HCT116 (cell line): ENCODE results near the gene ZBTB7C. TPM values are rescaled to one million over a fixed set of nuclear protein-coding genes. Genes with fewer than 3 reads are reported as not detected.

ENCODE experiments used
- ATAC-seq: fragments of 200-7000 bp; cut with Tn5 transposase; 2 replicates; pipeline ENCODE4 v1.9.1; 2020; ENCODE audit warnings: mild to moderate bottlenecking, moderate library complexity
- BruUV-seq: library from RNA; stranded (reverse); fragments of 400-500 nt; replicated peaks from 2 replicates; lab custom pipeline; 2021; lab: Mats Ljungman, UMichigan
- CTCF ChIA-PET: fragments of 300-600 bp; sonication (Branson Sonifier 250); formaldehyde crosslinking; loops from one replicate; lab custom pipeline; 2021; ENCODE audit warnings: antibody characterized with exemption; lab: Charles Lee
- POLR2A ChIA-PET: fragments of 300-600, 350-600 bp; sonication (Branson Sonifier 250); formaldehyde crosslinking; loops from one replicate; lab custom pipeline; 2021; ENCODE audit warnings: antibody characterized with exemption; lab: Charles Lee
- RAD21 ChIA-PET, 2 experiments: fragments of 300-600 bp; sonication (Branson Sonifier 250); formaldehyde crosslinking; loops; one replicate each; lab custom pipeline; 2023; ENCODE audit warnings: low total read pairs in 2 of 2; ENCODE audit not compliant: uncharacterized antibody in 2 of 2, unreplicated experiment in 2 of 2, low non-redundant PET in 1 of 2; lab: Charles Lee
- DNase-seq: peaks from one replicate; pipeline ENCODE4 v3.0.0-alpha.2; 2010; ENCODE audit warnings: low read depth, low spot score
- H2AFZ ChIP-seq: fragments of 200-600 bp; shearing (Covaris generic), sonication (generic); 2 replicates; pipeline ENCODE4 v1.6.1; 2017; ENCODE audit warnings: low read depth, mixed run types, mixed read lengths, antibody characterized with exemption, low read length; ENCODE audit not compliant: poor library complexity, severe bottlenecking
- H3K27ac ChIP-seq: 2 replicates; pipeline ENCODE4 v1.5.1; 2012; ENCODE audit warnings: low read depth, low read length
- H3K27me3 ChIP-seq: fragments of 200-600 bp; sonication (generic); 2 replicates; pipeline ENCODE4 v1.6.1; 2016; ENCODE audit warnings: mixed run types, low read length, mixed read lengths; ENCODE audit not compliant: insufficient read depth
- H3K36me3 ChIP-seq, 2 experiments: fragments of 200-500 bp in 1 of 2; fragments of 200-600 bp in 1 of 2; sonication (Bioruptor generic) in 1 of 2; sonication (generic) in 1 of 2; 2 replicates each; pipeline versions ENCODE4 v1.5.1 to v1.6.1; 2014 to 2016; ENCODE audit warnings: low read length in 2 of 2, inconsistent platforms in 1 of 2, mixed read lengths in 1 of 2, mixed run types in 1 of 2; ENCODE audit not compliant: insufficient read depth in 2 of 2, control insufficient read depth in 1 of 2
- H3K4me1 ChIP-seq, 2 experiments: fragments of 200-600 bp in 1 of 2; sonication (generic) in 1 of 2; 2 replicates each; pipeline versions ENCODE4 v1.5.1 to v1.6.1; 2012 to 2017; ENCODE audit warnings: low read length in 2 of 2, inconsistent platforms in 1 of 2, mild to moderate bottlenecking in 1 of 2, mixed read lengths in 1 of 2, mixed run types in 1 of 2, moderate library complexity in 1 of 2; ENCODE audit not compliant: insufficient read depth in 2 of 2, control insufficient read depth in 1 of 2
- H3K4me2 ChIP-seq: fragments of 200-600 bp; sonication (generic); 2 replicates; pipeline ENCODE4 v1.6.1; 2017; ENCODE audit warnings: mixed run types, low read length, mixed read lengths
- H3K4me3 ChIP-seq, 2 experiments: fragments of 200-600 bp in 1 of 2; sonication (generic) in 1 of 2; replicated peaks in 1 of 2; 2 replicates each; pipeline ENCODE4 v1.5.1; 2011 to 2016; ENCODE audit warnings: low read length in 2 of 2, control low read depth in 1 of 2, low read depth in 1 of 2, mild to moderate bottlenecking in 1 of 2, mixed read lengths in 1 of 2, mixed run types in 1 of 2
- H3K79me2 ChIP-seq: fragments of 200-600 bp; sonication (generic); 2 replicates; pipeline ENCODE4 v1.6.1; 2017; ENCODE audit warnings: mild to moderate bottlenecking, mixed run types, low read length, moderate library complexity, mixed read lengths; ENCODE audit not compliant: insufficient read depth
- H3K9ac ChIP-seq: fragments of 200-600 bp; sonication (generic); 2 replicates; pipeline ENCODE4 v1.6.1; 2016; ENCODE audit warnings: low read length, mixed read lengths
- H3K9me2 ChIP-seq: fragments of 200-600 bp; sonication (generic), shearing (Covaris generic); 2 replicates; pipeline ENCODE4 v1.6.1; 2017; ENCODE audit warnings: mixed run types, mild to moderate bottlenecking, moderate library complexity; ENCODE audit not compliant: insufficient read depth
- H3K9me3 ChIP-seq, 2 experiments: fragments of 200-500 bp in 1 of 2; fragments of 200-600 bp in 1 of 2; sonication (Bioruptor generic) in 1 of 2; sonication (generic) in 1 of 2; 2 replicates each; pipeline ENCODE4 v1.6.1; 2014 to 2017; ENCODE audit warnings: low read length in 2 of 2, mixed read lengths in 2 of 2, inconsistent platforms in 1 of 2, low read depth in 1 of 2, mild to moderate bottlenecking in 1 of 2, mixed run types in 1 of 2, moderate library complexity in 1 of 2; ENCODE audit not compliant: control insufficient read depth in 1 of 2, insufficient read depth in 1 of 2
- H4K20me1 ChIP-seq: fragments of 200-600 bp; sonication (generic), shearing (Covaris generic); 2 replicates; pipeline ENCODE4 v1.6.1; 2017; ENCODE audit warnings: mixed run types, mild to moderate bottlenecking, moderate library complexity; ENCODE audit not compliant: insufficient read depth
- CEBPB ChIP-seq: IDR thresholded peaks from 2 replicates; pipeline ENCODE4 v1.6.1; 2012; ENCODE audit warnings: low read depth
- EGR1 ChIP-seq: IDR thresholded peaks from 2 replicates; pipeline ENCODE4 v1.6.1; 2012; ENCODE audit warnings: low read depth
- ELF1 ChIP-seq: IDR thresholded peaks from 2 replicates; pipeline ENCODE4 v1.6.1; 2012; ENCODE audit warnings: low read depth, borderline replicate concordance
- EZH2 ChIP-seq: fragments of 200-600 bp; sonication (generic); IDR thresholded peaks from 2 replicates; pipeline ENCODE4 v1.6.1; 2017; ENCODE audit warnings: antibody characterized with exemption, mixed run types
- EZH2phosphoT487 ChIP-seq: fragments of 200-600 bp; IDR thresholded peaks from 2 replicates; pipeline ENCODE4 v1.6.1; 2018; ENCODE audit warnings: antibody characterized with exemption, borderline replicate concordance
- JUND ChIP-seq: IDR thresholded peaks from 2 replicates; pipeline ENCODE4 v1.6.1; 2012
- POLR2A ChIP-seq: IDR thresholded peaks from 2 replicates; pipeline ENCODE4 v1.7.0; 2011; ENCODE audit warnings: borderline replicate concordance; ENCODE audit not compliant: insufficient read depth, insufficient read length; ENCODE audit errors: extremely low read depth
- POLR2AphosphoS5 ChIP-seq: IDR thresholded peaks from 2 replicates; pipeline ENCODE4 v1.6.1; 2011; ENCODE audit warnings: mild to moderate bottlenecking, low read depth, low read length, moderate library complexity
- SIN3A ChIP-seq: IDR thresholded peaks from 2 replicates; pipeline ENCODE4 v1.6.1; 2012; ENCODE audit warnings: low read depth
- SP1 ChIP-seq: IDR thresholded peaks from 2 replicates; pipeline ENCODE4 v1.6.1; 2012; ENCODE audit warnings: low read depth
- YY1 ChIP-seq: IDR thresholded peaks from 2 replicates; pipeline ENCODE4 v1.6.1; 2011; ENCODE audit warnings: low read length, low read depth, moderate library complexity, mild to moderate bottlenecking; ENCODE audit not compliant: insufficient replicate concordance; ENCODE audit errors: extremely low read depth
- ZNF274 ChIP-seq: fragments of 200-500 bp; sonication (Bioruptor generic); IDR thresholded peaks from 2 replicates; pipeline ENCODE4 v1.6.1; 2014; ENCODE audit warnings: mild to moderate bottlenecking, low read depth, low read length, inconsistent platforms
- intact Hi-C: fragments of 100-400 bp; cut with micrococcal nuclease; formaldehyde crosslinking; loops from 2 replicates; pipeline ENCODE4 v1.10.0; 2022
- total RNA-seq: library from RNA; stranded (reverse); gene quantifications from one replicate; pipeline ENCODE4 v1.2.1, GENCODE V29; 2021; ENCODE audit not compliant: unreplicated experiment
- TF ChIP-seq, protein P1 (sequence below): IDR thresholded peaks from 2 replicates; pipeline ENCODE4 v1.6.1; 2011; ENCODE audit warnings: mild to moderate bottlenecking, low read length, moderate library complexity; ENCODE audit not compliant: insufficient replicate concordance; ENCODE audit errors: extremely low read depth
- TF ChIP-seq, protein P2 (sequence below): IDR thresholded peaks from 2 replicates; pipeline ENCODE4 v1.6.1; 2012
- TF ChIP-seq, protein P3 (sequence below): IDR thresholded peaks from 2 replicates; pipeline ENCODE4 v1.6.1; 2012; ENCODE audit warnings: low read depth

Gene ZBTB7C
- total RNA-seq, 1 experiment from 2014 or later = 0.37 TPM

DNA sequence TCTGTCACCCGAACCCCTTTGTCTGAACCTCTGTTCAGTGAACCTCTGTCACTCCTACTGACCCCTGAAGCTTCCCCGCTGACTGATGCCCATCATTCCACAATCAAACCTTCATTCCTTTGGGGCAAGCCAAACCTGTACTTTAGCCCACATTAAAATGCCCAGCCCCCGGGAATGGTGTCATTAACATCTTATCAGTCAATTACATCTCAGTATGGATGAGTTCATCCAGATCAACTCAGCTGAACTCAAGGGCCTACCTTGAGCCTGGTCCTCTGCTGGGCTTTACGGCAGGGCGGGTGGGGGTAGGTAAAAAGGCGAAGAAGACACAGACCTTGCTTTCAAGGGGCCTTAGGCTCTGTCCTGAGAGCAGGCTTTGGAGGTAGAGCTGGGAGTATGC, 324.3 kb downstream of the ZBTB7C start:
- Histone ChIP-seq H3K4me3 (no peak overlapping the region), H3K4me2 (no peak overlapping the region), H4K20me1 (no peaks in the 10 kb centered on the region), H3K27me3 (no peaks in the 10 kb centered on the region), H3K4me1 (no peaks in the 10 kb centered on the region), H3K9ac (no peak overlapping the region), H3K79me2 (no peaks in the 10 kb centered on the region), H3K36me3 (no peaks in the 10 kb centered on the region), H3K9me2 (no peaks in the 10 kb centered on the region), H3K27ac (no peak overlapping the region), H3K9me3 (no peaks in the 10 kb centered on the region), H2AFZ (no peak overlapping the region)
- ChIA-PET RAD21 (no interaction called here), CTCF (no interaction called here), POLR2A (no interaction called here)
- BruUV-seq = no TSS peak
- DNase-seq (no peak), ATAC-seq (no peak)
- intact Hi-C loops = no loop called here
- TF ChIP-seq JUND (no peak), CEBPB (no peak), YY1 (no peak), SP1 (no peak), POLR2A (no peak), SIN3A (no peak), ELF1 (no peak), EZH2 (no peak), POLR2AphosphoS5 (no peak), ZNF274 (no peak), EZH2phosphoT487 (no peak), EGR1 (no peak)
- TF ChIP-seq, protein P1, sequence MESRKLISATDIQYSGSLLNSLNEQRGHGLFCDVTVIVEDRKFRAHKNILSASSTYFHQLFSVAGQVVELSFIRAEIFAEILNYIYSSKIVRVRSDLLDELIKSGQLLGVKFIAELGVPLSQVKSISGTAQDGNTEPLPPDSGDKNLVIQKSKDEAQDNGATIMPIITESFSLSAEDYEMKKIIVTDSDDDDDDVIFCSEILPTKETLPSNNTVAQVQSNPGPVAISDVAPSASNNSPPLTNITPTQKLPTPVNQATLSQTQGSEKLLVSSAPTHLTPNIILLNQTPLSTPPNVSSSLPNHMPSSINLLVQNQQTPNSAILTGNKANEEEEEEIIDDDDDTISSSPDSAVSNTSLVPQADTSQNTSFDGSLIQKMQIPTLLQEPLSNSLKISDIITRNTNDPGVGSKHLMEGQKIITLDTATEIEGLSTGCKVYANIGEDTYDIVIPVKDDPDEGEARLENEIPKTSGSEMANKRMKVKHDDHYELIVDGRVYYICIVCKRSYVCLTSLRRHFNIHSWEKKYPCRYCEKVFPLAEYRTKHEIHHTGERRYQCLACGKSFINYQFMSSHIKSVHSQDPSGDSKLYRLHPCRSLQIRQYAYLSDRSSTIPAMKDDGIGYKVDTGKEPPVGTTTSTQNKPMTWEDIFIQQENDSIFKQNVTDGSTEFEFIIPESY = no peak
- TF ChIP-seq, protein P2, sequence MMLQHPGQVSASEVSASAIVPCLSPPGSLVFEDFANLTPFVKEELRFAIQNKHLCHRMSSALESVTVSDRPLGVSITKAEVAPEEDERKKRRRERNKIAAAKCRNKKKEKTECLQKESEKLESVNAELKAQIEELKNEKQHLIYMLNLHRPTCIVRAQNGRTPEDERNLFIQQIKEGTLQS = no peak
- TF ChIP-seq, protein P3, sequence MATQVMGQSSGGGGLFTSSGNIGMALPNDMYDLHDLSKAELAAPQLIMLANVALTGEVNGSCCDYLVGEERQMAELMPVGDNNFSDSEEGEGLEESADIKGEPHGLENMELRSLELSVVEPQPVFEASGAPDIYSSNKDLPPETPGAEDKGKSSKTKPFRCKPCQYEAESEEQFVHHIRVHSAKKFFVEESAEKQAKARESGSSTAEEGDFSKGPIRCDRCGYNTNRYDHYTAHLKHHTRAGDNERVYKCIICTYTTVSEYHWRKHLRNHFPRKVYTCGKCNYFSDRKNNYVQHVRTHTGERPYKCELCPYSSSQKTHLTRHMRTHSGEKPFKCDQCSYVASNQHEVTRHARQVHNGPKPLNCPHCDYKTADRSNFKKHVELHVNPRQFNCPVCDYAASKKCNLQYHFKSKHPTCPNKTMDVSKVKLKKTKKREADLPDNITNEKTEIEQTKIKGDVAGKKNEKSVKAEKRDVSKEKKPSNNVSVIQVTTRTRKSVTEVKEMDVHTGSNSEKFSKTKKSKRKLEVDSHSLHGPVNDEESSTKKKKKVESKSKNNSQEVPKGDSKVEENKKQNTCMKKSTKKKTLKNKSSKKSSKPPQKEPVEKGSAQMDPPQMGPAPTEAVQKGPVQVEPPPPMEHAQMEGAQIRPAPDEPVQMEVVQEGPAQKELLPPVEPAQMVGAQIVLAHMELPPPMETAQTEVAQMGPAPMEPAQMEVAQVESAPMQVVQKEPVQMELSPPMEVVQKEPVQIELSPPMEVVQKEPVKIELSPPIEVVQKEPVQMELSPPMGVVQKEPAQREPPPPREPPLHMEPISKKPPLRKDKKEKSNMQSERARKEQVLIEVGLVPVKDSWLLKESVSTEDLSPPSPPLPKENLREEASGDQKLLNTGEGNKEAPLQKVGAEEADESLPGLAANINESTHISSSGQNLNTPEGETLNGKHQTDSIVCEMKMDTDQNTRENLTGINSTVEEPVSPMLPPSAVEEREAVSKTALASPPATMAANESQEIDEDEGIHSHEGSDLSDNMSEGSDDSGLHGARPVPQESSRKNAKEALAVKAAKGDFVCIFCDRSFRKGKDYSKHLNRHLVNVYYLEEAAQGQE = no peak
